Measurements from ENCODE around the gene PIP4K2A. TPM values are rescaled to one million over a fixed set of nuclear protein-coding genes. Genes with fewer than 3 reads are reported as not detected.

The PIP4K2A gene
- total and polyA plus RNA-seq, 2 of the 8 experiments (the other 6 are each of a cell fraction or from before 2014, with no cell fraction given) = 19.0 to 60.9 TPM

DNA sequence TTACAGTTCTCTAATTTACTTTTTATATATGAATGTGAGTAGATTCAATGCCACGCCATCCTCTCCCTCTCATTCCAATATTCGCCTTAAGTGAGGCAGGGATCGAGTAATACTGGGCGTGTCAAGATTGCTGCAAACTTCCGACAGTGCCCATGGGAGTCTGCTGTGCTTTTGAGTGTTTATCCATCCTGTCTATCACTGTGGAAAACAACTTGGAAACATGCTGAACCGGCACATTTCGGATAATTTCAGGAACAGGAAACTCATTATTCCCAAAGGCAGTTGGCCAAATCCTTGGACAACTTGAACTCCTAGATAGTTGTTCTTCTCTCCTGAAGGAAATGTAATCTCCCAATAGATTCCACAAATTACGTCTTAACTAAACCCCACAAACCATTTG, 28.5 kb downstream of the PIP4K2A start (continued):
- TF ChIP-seq, protein P1, sequence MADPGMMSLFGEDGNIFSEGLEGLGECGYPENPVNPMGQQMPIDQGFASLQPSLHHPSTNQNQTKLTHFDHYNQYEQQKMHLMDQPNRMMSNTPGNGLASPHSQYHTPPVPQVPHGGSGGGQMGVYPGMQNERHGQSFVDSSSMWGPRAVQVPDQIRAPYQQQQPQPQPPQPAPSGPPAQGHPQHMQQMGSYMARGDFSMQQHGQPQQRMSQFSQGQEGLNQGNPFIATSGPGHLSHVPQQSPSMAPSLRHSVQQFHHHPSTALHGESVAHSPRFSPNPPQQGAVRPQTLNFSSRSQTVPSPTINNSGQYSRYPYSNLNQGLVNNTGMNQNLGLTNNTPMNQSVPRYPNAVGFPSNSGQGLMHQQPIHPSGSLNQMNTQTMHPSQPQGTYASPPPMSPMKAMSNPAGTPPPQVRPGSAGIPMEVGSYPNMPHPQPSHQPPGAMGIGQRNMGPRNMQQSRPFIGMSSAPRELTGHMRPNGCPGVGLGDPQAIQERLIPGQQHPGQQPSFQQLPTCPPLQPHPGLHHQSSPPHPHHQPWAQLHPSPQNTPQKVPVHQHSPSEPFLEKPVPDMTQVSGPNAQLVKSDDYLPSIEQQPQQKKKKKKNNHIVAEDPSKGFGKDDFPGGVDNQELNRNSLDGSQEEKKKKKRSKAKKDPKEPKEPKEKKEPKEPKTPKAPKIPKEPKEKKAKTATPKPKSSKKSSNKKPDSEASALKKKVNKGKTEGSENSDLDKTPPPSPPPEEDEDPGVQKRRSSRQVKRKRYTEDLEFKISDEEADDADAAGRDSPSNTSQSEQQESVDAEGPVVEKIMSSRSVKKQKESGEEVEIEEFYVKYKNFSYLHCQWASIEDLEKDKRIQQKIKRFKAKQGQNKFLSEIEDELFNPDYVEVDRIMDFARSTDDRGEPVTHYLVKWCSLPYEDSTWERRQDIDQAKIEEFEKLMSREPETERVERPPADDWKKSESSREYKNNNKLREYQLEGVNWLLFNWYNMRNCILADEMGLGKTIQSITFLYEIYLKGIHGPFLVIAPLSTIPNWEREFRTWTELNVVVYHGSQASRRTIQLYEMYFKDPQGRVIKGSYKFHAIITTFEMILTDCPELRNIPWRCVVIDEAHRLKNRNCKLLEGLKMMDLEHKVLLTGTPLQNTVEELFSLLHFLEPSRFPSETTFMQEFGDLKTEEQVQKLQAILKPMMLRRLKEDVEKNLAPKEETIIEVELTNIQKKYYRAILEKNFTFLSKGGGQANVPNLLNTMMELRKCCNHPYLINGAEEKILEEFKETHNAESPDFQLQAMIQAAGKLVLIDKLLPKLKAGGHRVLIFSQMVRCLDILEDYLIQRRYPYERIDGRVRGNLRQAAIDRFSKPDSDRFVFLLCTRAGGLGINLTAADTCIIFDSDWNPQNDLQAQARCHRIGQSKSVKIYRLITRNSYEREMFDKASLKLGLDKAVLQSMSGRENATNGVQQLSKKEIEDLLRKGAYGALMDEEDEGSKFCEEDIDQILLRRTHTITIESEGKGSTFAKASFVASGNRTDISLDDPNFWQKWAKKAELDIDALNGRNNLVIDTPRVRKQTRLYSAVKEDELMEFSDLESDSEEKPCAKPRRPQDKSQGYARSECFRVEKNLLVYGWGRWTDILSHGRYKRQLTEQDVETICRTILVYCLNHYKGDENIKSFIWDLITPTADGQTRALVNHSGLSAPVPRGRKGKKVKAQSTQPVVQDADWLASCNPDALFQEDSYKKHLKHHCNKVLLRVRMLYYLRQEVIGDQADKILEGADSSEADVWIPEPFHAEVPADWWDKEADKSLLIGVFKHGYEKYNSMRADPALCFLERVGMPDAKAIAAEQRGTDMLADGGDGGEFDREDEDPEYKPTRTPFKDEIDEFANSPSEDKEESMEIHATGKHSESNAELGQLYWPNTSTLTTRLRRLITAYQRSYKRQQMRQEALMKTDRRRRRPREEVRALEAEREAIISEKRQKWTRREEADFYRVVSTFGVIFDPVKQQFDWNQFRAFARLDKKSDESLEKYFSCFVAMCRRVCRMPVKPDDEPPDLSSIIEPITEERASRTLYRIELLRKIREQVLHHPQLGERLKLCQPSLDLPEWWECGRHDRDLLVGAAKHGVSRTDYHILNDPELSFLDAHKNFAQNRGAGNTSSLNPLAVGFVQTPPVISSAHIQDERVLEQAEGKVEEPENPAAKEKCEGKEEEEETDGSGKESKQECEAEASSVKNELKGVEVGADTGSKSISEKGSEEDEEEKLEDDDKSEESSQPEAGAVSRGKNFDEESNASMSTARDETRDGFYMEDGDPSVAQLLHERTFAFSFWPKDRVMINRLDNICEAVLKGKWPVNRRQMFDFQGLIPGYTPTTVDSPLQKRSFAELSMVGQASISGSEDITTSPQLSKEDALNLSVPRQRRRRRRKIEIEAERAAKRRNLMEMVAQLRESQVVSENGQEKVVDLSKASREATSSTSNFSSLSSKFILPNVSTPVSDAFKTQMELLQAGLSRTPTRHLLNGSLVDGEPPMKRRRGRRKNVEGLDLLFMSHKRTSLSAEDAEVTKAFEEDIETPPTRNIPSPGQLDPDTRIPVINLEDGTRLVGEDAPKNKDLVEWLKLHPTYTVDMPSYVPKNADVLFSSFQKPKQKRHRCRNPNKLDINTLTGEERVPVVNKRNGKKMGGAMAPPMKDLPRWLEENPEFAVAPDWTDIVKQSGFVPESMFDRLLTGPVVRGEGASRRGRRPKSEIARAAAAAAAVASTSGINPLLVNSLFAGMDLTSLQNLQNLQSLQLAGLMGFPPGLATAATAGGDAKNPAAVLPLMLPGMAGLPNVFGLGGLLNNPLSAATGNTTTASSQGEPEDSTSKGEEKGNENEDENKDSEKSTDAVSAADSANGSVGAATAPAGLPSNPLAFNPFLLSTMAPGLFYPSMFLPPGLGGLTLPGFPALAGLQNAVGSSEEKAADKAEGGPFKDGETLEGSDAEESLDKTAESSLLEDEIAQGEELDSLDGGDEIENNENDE (IDR thresholded peaks at IDR 0.05; ENCODE audit: insufficient replicate concordance, low read length) = no peak
- TF ChIP-seq PHF8 (conservative IDR thresholded peaks at IDR 0.05; ENCODE audit: low read depth, low read length) (no peak), NRF1 (IDR thresholded peaks at IDR 0.05; ENCODE audit: low read depth, low read length) (no peak), RXRA (IDR thresholded peaks at IDR 0.05; ENCODE audit: insufficient read depth, low read depth, low read length) (no peak), CBX8 (IDR thresholded peaks at IDR 0.05; ENCODE audit: borderline replicate concordance, low read depth, low read length) (no peak), FOSL1 (IDR thresholded peaks at IDR 0.05; ENCODE audit: insufficient read depth, low read depth, low read length) (no peak), CTBP2 (IDR thresholded peaks at IDR 0.05; ENCODE audit: borderline replicate concordance, insufficient read depth, insufficient read length, low read length) (no peak), KDM1A (IDR thresholded peaks at IDR 0.05; ENCODE audit: borderline replicate concordance, low read length) (no peak)
- TF ChIP-seq, protein P2, sequence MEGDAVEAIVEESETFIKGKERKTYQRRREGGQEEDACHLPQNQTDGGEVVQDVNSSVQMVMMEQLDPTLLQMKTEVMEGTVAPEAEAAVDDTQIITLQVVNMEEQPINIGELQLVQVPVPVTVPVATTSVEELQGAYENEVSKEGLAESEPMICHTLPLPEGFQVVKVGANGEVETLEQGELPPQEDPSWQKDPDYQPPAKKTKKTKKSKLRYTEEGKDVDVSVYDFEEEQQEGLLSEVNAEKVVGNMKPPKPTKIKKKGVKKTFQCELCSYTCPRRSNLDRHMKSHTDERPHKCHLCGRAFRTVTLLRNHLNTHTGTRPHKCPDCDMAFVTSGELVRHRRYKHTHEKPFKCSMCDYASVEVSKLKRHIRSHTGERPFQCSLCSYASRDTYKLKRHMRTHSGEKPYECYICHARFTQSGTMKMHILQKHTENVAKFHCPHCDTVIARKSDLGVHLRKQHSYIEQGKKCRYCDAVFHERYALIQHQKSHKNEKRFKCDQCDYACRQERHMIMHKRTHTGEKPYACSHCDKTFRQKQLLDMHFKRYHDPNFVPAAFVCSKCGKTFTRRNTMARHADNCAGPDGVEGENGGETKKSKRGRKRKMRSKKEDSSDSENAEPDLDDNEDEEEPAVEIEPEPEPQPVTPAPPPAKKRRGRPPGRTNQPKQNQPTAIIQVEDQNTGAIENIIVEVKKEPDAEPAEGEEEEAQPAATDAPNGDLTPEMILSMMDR (IDR thresholded peaks at IDR 0.05; ENCODE audit: control extremely low read depth in 1 of 3, insufficient read depth in 1 of 3, low read depth in 1 of 3, low read length in 3 of 3) = no peak

All from H1 (cell line).